WTC11 (cell line): ENCODE measurements around the gene IGFBP1. TPM values are rescaled to one million over a fixed set of nuclear protein-coding genes. Genes with fewer than 3 reads are reported as not detected.

ENCODE experiments used
- ATAC-seq: fragments of 200-7000 bp; cut with Tn5 transposase; 2 replicates; pipeline ENCODE4 v1.10.0; 2021; ENCODE audit warnings: mild to moderate bottlenecking, moderate library complexity
- CTCF ChIA-PET: fragments of 300-600 bp; sonication (Branson Sonifier 250); formaldehyde crosslinking; loops from one replicate; lab custom pipeline; 2021; ENCODE audit warnings: antibody characterized with exemption; lab: Charles Lee
- POLR2A ChIA-PET: fragments of 350-600 bp; sonication (Branson Sonifier 250); formaldehyde crosslinking; loops from one replicate; lab custom pipeline; 2021; ENCODE audit warnings: antibody characterized with exemption; lab: Charles Lee
- DNase-seq: peaks from one replicate; pipeline ENCODE4 v3.0.0; 2021; ENCODE audit warnings: low spot score
- H3K27ac Mint-ChIP-seq: 2 replicates; pipeline ENCODE4 v1.8.0; 2021; ENCODE audit warnings: mixed read lengths
- H3K27me3 Mint-ChIP-seq: 2 replicates; pipeline ENCODE4 v1.8.0; 2021; ENCODE audit warnings: low read depth, mild to moderate bottlenecking, moderate library complexity, mixed read lengths
- H3K36me3 Mint-ChIP-seq: 2 replicates; pipeline ENCODE4 v1.8.0; 2021; ENCODE audit warnings: mixed read lengths
- H3K4me1 Mint-ChIP-seq: 2 replicates; pipeline ENCODE4 v1.8.0; 2022; ENCODE audit warnings: mixed read lengths
- H3K4me3 Mint-ChIP-seq: 2 replicates; pipeline ENCODE4 v1.8.0; 2021; ENCODE audit warnings: mild to moderate bottlenecking, moderate library complexity, mixed read lengths
- H3K9me3 Mint-ChIP-seq: 2 replicates; pipeline ENCODE4 v1.8.0; 2021; ENCODE audit warnings: mixed read lengths
- CREB1 ChIP-seq: sonication (generic); formaldehyde crosslinking; IDR thresholded peaks from 2 replicates; pipeline ENCODE4 v1.8.0; 2023; ENCODE audit warnings: mild to moderate bottlenecking, missing genetic modification reagents
- CREM ChIP-seq: sonication (generic); formaldehyde crosslinking; IDR thresholded peaks from 2 replicates; pipeline ENCODE4 v1.8.1; 2022; ENCODE audit warnings: mild to moderate bottlenecking, missing genetic modification reagents, moderate library complexity
- EMX1 ChIP-seq: fragments of 250-450 bp; sonication (Bioruptor Pico); IDR thresholded peaks from 2 replicates; pipeline ENCODE4 v1.8.0; 2021; ENCODE audit warnings: mild to moderate bottlenecking
- ESRRA ChIP-seq: sonication (generic); formaldehyde crosslinking; IDR thresholded peaks from 2 replicates; pipeline ENCODE4 v1.8.1; 2022; ENCODE audit warnings: mild to moderate bottlenecking, missing genetic modification reagents, borderline replicate concordance
- FOXP1 ChIP-seq: sonication (generic); formaldehyde crosslinking; IDR thresholded peaks from 2 replicates; pipeline ENCODE4 v1.8.0; 2022; ENCODE audit warnings: missing genetic modification reagents, mild to moderate bottlenecking, moderate library complexity, borderline replicate concordance
- GRHL2 ChIP-seq: fragments of 250-450 bp; sonication (Bioruptor Pico); IDR thresholded peaks from 2 replicates; pipeline ENCODE4 v1.8.0; 2022; ENCODE audit warnings: mild to moderate bottlenecking, moderate library complexity; ENCODE audit not compliant: insufficient replicate concordance, severe bottlenecking
- HMGA2 ChIP-seq: fragments of 250-450 bp; sonication (Bioruptor Pico); IDR thresholded peaks from 2 replicates; pipeline ENCODE4 v1.4.0; 2021; ENCODE audit warnings: mild to moderate bottlenecking, moderate library complexity
- NR2C2 ChIP-seq: sonication (generic); formaldehyde crosslinking; IDR thresholded peaks from 2 replicates; pipeline ENCODE4 v1.8.0; 2022; ENCODE audit warnings: mild to moderate bottlenecking, missing genetic modification reagents
- PRRX2 ChIP-seq: fragments of 250-450 bp; sonication (Bioruptor Pico); IDR thresholded peaks from 2 replicates; pipeline ENCODE4 v1.8.0; 2021; ENCODE audit warnings: mild to moderate bottlenecking
- ZNF232 ChIP-seq: sonication (generic); formaldehyde crosslinking; IDR thresholded peaks from 2 replicates; pipeline ENCODE4 v1.8.0; 2022; ENCODE audit warnings: mild to moderate bottlenecking, missing genetic modification reagents
- ZNF317 ChIP-seq: sonication (generic); formaldehyde crosslinking; IDR thresholded peaks from 2 replicates; pipeline ENCODE4 v1.8.1; 2023; ENCODE audit warnings: low read depth, mild to moderate bottlenecking, moderate library complexity, missing genetic modification reagents, borderline replicate concordance
- ZNF423 ChIP-seq: fragments of 250-450 bp; sonication (Bioruptor Pico); IDR thresholded peaks from 2 replicates; pipeline ENCODE4 v2.1.2; 2022; ENCODE audit warnings: mild to moderate bottlenecking, moderate library complexity
- total RNA-seq: library from RNA; stranded (reverse); gene quantifications from 3 replicates; pipeline ENCODE4 v1.2.3, GENCODE V29; 2021
- TF ChIP-seq, protein P1 (sequence below): sonication (generic); formaldehyde crosslinking; IDR thresholded peaks from 2 replicates; pipeline ENCODE4 v1.8.0; 2023; ENCODE audit warnings: missing genetic modification reagents, mild to moderate bottlenecking, borderline replicate concordance
- TF ChIP-seq, protein P2 (sequence below): sonication (generic); formaldehyde crosslinking; conservative IDR thresholded peaks from 2 replicates; pipeline ENCODE4 v1.8.1; 2023; ENCODE audit warnings: mild to moderate bottlenecking, low read depth, missing genetic modification reagents, moderate library complexity
- TF ChIP-seq, protein P3 (sequence below): sonication (generic); formaldehyde crosslinking; IDR thresholded peaks from 2 replicates; pipeline ENCODE4 v1.8.1; 2023; ENCODE audit warnings: mild to moderate bottlenecking, missing genetic modification reagents, borderline replicate concordance
- TF ChIP-seq, protein P4 (sequence below): sonication (generic); formaldehyde crosslinking; IDR thresholded peaks from 2 replicates; pipeline ENCODE4 v1.8.1; 2023; ENCODE audit warnings: mild to moderate bottlenecking, moderate library complexity, missing genetic modification reagents
- TF ChIP-seq, protein P5 (sequence below): sonication (generic); formaldehyde crosslinking; IDR thresholded peaks from 2 replicates; pipeline ENCODE4 v1.8.0; 2022; ENCODE audit warnings: mild to moderate bottlenecking, missing genetic modification reagents

Gene IGFBP1
- total RNA-seq, 1 experiment from 2014 or later, result 0.37 TPM

DNA sequence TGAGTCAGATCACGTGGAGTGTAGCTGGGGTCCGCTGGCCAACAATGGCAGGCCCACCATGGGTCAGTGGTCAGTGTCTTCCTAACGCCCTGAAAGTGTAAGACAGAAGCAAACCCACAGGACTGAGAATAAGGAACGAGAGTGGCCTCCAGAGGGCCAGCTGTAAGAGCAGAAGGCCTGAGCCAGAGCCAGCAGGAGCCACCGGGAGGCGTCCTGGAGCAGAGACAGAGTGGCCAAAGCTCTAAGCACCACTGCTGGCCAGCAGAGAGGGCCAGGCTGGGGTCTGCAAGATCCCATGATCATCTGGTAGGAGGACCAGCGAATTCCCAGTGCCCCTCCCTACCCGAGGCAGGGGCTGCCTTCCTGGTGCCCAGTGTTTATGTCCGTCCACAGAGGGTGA is 24.6 kb upstream of the IGFBP1 start (continued):
- TF ChIP-seq, protein P1, sequence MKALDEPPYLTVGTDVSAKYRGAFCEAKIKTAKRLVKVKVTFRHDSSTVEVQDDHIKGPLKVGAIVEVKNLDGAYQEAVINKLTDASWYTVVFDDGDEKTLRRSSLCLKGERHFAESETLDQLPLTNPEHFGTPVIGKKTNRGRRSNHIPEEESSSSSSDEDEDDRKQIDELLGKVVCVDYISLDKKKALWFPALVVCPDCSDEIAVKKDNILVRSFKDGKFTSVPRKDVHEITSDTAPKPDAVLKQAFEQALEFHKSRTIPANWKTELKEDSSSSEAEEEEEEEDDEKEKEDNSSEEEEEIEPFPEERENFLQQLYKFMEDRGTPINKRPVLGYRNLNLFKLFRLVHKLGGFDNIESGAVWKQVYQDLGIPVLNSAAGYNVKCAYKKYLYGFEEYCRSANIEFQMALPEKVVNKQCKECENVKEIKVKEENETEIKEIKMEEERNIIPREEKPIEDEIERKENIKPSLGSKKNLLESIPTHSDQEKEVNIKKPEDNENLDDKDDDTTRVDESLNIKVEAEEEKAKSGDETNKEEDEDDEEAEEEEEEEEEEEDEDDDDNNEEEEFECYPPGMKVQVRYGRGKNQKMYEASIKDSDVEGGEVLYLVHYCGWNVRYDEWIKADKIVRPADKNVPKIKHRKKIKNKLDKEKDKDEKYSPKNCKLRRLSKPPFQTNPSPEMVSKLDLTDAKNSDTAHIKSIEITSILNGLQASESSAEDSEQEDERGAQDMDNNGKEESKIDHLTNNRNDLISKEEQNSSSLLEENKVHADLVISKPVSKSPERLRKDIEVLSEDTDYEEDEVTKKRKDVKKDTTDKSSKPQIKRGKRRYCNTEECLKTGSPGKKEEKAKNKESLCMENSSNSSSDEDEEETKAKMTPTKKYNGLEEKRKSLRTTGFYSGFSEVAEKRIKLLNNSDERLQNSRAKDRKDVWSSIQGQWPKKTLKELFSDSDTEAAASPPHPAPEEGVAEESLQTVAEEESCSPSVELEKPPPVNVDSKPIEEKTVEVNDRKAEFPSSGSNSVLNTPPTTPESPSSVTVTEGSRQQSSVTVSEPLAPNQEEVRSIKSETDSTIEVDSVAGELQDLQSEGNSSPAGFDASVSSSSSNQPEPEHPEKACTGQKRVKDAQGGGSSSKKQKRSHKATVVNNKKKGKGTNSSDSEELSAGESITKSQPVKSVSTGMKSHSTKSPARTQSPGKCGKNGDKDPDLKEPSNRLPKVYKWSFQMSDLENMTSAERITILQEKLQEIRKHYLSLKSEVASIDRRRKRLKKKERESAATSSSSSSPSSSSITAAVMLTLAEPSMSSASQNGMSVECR (CRISPR knock-in tag), result no peak

DNA sequence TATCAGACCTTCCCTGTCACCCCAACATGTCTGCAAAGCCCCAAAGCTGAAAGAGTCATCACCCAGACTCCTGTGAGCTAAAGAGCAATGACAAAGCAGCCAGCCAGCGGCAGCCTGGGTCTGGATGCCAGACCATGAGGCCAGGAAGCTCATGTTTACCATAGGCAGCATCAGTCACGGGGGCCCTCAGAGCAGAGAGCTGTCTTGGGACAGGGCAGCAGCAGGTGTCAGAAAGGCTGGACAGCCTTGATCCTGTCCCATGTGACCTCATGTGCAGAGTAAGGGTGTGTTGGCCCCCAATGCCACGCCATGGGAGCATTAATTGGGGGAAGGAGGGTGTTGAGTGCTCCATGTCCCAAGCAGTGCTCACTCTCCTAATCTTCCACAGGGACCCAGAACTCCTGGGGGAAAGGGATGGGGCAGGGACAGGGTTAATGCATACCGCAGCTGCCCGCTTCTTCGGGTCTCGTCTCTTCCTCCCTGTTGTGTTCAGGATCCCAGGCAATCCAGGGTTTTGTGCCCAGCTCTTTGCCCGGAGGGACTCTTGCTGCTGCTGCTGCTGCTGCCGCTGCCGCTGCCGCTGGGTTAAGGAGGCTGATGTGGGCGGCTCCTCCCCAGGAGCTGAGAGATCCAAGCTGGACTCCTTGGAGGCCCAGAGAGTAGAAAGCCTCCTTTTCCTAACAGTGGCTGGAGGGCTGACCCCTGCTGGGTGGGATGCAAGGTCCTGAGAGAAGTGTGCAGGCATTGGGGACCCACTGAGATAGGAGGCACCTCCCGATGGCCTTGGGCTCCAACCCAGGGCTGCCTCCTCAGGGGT is 22.5 kb upstream of the IGFBP1 start:
- no peak overlapping the region for H3K4me3 Mint-ChIP-seq
- no peak for TF ChIP-seq PRRX2
- TF ChIP-seq EMX1 (CRISPR knock-in tag), result no peak
- no peak for TF ChIP-seq FOXP1 (CRISPR knock-in tag)
- TF ChIP-seq, protein P2, sequence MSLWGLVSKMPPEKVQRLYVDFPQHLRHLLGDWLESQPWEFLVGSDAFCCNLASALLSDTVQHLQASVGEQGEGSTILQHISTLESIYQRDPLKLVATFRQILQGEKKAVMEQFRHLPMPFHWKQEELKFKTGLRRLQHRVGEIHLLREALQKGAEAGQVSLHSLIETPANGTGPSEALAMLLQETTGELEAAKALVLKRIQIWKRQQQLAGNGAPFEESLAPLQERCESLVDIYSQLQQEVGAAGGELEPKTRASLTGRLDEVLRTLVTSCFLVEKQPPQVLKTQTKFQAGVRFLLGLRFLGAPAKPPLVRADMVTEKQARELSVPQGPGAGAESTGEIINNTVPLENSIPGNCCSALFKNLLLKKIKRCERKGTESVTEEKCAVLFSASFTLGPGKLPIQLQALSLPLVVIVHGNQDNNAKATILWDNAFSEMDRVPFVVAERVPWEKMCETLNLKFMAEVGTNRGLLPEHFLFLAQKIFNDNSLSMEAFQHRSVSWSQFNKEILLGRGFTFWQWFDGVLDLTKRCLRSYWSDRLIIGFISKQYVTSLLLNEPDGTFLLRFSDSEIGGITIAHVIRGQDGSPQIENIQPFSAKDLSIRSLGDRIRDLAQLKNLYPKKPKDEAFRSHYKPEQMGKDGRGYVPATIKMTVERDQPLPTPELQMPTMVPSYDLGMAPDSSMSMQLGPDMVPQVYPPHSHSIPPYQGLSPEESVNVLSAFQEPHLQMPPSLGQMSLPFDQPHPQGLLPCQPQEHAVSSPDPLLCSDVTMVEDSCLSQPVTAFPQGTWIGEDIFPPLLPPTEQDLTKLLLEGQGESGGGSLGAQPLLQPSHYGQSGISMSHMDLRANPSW (CRISPR knock-in tag), result no peak
- TF ChIP-seq, protein P3, sequence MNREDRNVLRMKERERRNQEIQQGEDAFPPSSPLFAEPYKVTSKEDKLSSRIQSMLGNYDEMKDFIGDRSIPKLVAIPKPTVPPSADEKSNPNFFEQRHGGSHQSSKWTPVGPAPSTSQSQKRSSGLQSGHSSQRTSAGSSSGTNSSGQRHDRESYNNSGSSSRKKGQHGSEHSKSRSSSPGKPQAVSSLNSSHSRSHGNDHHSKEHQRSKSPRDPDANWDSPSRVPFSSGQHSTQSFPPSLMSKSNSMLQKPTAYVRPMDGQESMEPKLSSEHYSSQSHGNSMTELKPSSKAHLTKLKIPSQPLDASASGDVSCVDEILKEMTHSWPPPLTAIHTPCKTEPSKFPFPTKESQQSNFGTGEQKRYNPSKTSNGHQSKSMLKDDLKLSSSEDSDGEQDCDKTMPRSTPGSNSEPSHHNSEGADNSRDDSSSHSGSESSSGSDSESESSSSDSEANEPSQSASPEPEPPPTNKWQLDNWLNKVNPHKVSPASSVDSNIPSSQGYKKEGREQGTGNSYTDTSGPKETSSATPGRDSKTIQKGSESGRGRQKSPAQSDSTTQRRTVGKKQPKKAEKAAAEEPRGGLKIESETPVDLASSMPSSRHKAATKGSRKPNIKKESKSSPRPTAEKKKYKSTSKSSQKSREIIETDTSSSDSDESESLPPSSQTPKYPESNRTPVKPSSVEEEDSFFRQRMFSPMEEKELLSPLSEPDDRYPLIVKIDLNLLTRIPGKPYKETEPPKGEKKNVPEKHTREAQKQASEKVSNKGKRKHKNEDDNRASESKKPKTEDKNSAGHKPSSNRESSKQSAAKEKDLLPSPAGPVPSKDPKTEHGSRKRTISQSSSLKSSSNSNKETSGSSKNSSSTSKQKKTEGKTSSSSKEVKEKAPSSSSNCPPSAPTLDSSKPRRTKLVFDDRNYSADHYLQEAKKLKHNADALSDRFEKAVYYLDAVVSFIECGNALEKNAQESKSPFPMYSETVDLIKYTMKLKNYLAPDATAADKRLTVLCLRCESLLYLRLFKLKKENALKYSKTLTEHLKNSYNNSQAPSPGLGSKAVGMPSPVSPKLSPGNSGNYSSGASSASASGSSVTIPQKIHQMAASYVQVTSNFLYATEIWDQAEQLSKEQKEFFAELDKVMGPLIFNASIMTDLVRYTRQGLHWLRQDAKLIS (CRISPR knock-in tag), result no peak
- no peak for TF ChIP-seq ESRRA (CRISPR knock-in tag)
- TF ChIP-seq ZNF317 (CRISPR knock-in tag), result no peak
- no peak for TF ChIP-seq CREM (CRISPR knock-in tag)
- no peak for TF ChIP-seq NR2C2 (CRISPR knock-in tag)
- TF ChIP-seq CREB1 (CRISPR knock-in tag), result no peak
- TF ChIP-seq, protein P4, sequence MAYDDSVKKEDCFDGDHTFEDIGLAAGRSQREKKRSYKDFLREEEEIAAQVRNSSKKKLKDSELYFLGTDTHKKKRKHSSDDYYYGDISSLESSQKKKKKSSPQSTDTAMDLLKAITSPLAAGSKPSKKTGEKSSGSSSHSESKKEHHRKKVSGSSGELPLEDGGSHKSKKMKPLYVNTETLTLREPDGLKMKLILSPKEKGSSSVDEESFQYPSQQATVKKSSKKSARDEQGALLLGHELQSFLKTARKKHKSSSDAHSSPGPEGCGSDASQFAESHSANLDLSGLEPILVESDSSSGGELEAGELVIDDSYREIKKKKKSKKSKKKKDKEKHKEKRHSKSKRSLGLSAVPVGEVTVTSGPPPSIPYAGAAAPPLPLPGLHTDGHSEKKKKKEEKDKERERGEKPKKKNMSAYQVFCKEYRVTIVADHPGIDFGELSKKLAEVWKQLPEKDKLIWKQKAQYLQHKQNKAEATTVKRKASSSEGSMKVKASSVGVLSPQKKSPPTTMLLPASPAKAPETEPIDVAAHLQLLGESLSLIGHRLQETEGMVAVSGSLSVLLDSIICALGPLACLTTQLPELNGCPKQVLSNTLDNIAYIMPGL, result no peak
- TF ChIP-seq, protein P5, sequence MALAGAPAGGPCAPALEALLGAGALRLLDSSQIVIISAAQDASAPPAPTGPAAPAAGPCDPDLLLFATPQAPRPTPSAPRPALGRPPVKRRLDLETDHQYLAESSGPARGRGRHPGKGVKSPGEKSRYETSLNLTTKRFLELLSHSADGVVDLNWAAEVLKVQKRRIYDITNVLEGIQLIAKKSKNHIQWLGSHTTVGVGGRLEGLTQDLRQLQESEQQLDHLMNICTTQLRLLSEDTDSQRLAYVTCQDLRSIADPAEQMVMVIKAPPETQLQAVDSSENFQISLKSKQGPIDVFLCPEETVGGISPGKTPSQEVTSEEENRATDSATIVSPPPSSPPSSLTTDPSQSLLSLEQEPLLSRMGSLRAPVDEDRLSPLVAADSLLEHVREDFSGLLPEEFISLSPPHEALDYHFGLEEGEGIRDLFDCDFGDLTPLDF (CRISPR knock-in tag), result no peak
- no peak for TF ChIP-seq ZNF232 (CRISPR knock-in tag)
- TF ChIP-seq HMGA2 (CRISPR knock-in tag), result no peak
- no peak for TF ChIP-seq GRHL2 (CRISPR knock-in tag)
- TF ChIP-seq ZNF423 (CRISPR knock-in tag), result no peak
- CTCF ChIA-PET, result interaction anchor here (1.4 to 2.9 kb wide), 3 partner anchors 56 to 1314 kb away, joined by 3 to 23 read pairs (median 4); partner anchors contain the start of gene IGFBP3
- no peak for DNase-seq
- POLR2A ChIA-PET, result no interaction called here
- no peaks in the 10 kb centered on the region; the same call in 1 of the 2 replicates for H3K27me3 Mint-ChIP-seq
- H3K4me1 Mint-ChIP-seq, result no peaks in the 10 kb centered on the region
- no peak overlapping the region for H3K27ac Mint-ChIP-seq
- H3K9me3 Mint-ChIP-seq, result peaks cover 12% of the 10 kb centered on the region
- no peak for ATAC-seq
- H3K36me3 Mint-ChIP-seq, result no peaks in the 10 kb centered on the region
